ENCODE data around the gene GPHN.

Gene GPHN

DNA sequence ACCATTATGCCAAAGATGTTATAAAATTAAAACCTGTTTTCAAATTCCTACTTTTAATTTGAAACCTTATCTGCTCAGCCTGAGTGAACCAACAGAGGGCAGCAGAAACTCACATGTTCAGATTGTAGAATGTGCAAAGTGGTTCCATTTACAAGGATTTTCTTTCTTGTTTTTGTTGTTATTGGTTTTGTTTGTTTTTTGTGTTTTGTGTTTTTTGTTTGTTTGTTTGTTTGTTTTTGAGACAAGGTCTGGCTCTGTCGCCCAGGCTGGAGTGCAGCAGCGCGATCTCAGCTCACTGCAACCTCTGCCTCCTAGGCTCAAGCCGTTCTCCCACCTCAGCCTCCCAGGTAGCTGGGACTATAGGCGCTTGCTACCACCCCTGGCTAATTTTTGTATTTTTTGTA, 658.5 kb downstream of the GPHN start:
- DNase-seq (ENCODE audit: low read depth in 2 of 2): peak in 1 of 2 experiments; percentile 19

- DNase-seq (ENCODE audit: low read depth in 2 of 2): no peak
These were observed 659.6 kb downstream of the GPHN start for GRCh38 chr14:67167420-67168109.

- DNase-seq (ENCODE audit: low read depth in 2 of 2): no peak
These were observed 660.1 kb downstream of the GPHN start for GRCh38 chr14:67168110-67168441.

- DNase-seq (ENCODE audit: low read depth in 2 of 2): no peak
These were observed 662.7 kb downstream of the GPHN start for GRCh38 chr14:67170660-67171059.

DNA sequence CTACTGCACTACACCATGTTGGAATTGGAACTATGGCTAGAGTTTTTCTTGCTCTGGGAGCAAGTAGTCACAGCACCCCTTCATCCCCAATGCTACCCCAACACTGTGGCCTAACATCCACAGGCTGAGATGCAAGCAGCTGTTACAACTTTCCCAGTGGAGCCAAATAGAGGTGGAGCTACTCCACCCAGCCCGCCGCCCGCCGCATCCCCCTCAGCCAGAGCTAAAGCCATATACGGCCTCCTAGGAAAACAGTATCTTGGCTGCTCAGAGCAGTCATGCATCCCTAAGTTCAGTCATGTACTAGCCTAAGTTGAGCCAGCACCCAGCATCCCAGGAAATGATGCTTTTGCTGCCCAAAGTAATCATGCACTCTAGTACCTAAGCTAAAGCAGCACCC, 664.1 kb downstream of the GPHN start:
- no peak for DNase-seq (ENCODE audit: low read depth in 2 of 2)

- no peak for DNase-seq (ENCODE audit: low read depth in 2 of 2)
These were observed 664.6 kb downstream of the GPHN start for GRCh38 chr14:67172520-67172919.

GRCh38 chr14:67173719-67174118, 665.8 kb downstream of the GPHN start:
- DNase-seq (ENCODE audit: low read depth in 2 of 2): no peak

DNA sequence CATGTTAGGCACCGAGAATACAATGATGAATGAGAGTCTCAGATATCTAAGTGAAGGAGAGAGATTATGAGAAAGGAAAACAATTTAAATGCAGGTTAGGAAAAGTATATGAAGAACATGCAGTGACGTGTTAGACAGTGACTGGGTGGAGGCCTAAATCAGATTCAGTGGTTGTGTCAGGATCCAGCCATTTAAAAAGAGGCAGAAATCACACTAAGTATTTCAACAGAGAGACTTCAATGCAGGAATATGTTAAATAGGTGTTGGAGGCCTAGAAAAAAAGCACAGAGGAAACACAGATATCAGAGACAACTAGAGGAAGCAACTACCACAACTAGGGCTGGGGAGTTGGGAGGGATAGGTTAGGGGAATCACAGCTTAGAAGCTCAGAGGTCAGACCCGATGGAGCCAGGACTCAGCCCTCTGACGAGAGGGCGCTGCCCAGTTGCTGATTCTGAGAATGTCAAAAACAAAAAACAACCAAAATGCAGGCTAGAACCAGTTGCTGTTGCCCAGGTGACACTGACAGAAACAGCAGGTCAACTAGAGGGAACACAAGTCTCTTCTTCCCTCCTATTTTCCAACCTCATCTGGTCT, 678.3 kb downstream of the GPHN start:
- no peak for DNase-seq (ENCODE audit: low read depth in 2 of 2)

GRCh38 chr14:67186789-67187584, 679.0 kb downstream of the GPHN start:
- no peak for DNase-seq (ENCODE audit: low read depth in 2 of 2)

- DNase-seq (ENCODE audit: low read depth in 2 of 2): no peak
These were observed 679.9 kb downstream of the GPHN start for GRCh38 chr14:67187826-67188225.

GRCh38 chr14:67188326-67188725, 680.4 kb downstream of the GPHN start:
- DNase-seq (ENCODE audit: low read depth in 2 of 2): no peak

- no peak for DNase-seq (ENCODE audit: low read depth in 2 of 2)
These were observed 683.9 kb downstream of the GPHN start for GRCh38 chr14:67191768-67192290.

DNA sequence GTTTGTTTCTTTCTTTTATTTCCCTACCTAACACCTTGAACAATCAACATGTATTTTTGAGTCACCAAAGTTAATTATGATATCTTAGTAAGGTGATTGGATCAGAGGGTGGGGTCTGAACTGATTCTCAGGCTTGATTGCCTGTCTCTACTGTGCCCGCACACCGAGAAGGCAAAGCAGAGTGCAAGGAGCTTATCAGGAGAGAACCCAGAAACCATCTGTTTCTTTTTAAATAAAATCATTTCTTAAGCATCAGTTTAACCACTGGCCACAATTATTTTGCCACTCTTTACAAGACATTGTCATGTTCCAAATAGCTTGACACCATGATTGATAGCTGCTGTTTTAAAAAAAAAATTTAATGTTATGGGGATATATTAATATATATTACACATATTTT, 684.4 kb downstream of the GPHN start:
- no peak for DNase-seq (ENCODE audit: low read depth in 2 of 2)

GRCh38 chr14:67195279-67195678, 687.3 kb downstream of the GPHN start:
- DNase-seq (ENCODE audit: low read depth in 2 of 2): no peak

DNA sequence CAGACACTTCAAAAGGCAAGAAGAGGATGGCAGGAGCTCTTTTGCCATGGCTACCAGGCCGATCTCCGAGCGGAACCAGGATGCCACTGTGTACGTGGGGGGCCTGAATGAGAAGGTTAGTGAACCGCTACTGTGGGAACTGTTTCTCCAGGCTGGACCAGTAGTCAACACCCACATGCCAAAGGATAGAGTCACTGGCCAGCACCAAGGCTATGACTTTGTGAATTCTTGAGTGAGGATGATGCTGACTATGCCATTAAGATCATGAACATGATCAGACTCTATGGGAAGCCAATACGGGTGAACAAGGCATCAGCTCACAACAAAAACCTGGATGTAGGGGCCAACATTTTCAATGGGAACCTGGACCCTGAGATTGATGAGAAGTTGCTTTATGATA, 691.1 kb downstream of the GPHN start:
- no peak for DNase-seq (ENCODE audit: low read depth in 2 of 2)

- DNase-seq (ENCODE audit: low read depth in 2 of 2): no peak
These were observed 699.9 kb downstream of the GPHN start for GRCh38 chr14:67207810-67208209.

GRCh38 chr14:67218126-67218525, 710.2 kb downstream of the GPHN start:
- DNase-seq (ENCODE audit: low read depth in 2 of 2): no peak

GRCh38 chr14:67221248-67221981, 713.5 kb downstream of the GPHN start:
- no peak for DNase-seq (ENCODE audit: low read depth in 2 of 2)

DNA sequence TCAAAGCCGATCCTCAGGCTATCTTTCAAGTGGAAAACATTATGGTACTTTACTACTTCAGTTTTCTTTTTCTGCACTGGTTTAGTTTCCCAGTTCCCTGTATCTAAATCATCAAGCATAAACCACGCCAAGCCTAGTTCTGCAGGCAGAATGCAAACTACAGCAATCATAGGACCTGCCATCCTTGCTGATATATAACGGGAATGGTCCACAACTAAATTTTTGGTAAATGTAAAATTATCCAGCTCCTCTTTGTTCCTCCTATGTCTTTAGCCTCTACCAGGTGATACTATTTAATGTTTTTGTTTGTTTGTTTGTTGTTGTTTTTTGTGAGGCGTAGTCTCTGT, 714.0 kb downstream of the GPHN start:
- DNase-seq (ENCODE audit: low read depth in 2 of 2): no peak

GRCh38 chr14:67225523-67225922, 717.6 kb downstream of the GPHN start:
- no peak for DNase-seq (ENCODE audit: low read depth in 2 of 2)

DNA sequence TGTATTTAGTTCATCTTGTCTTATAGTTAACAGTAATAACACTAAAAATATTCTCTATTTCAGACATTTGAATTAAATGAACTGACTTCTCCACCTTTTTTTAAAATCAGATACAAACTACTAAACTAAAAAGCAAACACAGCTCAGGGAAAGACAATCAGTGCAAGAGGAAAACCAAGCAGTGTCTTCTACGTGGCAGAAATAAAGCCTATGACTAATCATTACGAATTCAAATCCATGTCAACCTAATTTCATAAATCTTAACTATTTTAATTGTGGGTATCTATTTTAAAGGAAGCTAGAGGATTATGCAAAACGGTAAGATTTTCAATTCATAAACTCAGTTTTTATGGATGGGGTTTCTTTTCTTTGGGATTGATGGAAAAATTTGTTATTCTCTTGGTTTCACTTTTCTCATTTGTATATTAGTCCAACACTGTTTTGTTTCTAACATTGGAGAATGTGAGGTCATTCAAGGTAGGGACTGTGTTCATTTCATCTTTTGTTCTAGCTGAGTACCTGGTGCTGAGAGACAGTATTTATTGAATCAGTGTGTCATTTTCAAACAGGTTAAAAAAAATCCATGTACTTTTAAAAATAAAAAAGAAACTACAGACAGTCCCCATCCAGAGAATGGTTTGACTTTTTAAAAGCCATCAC, 720.5 kb downstream of the GPHN start:
- no peak for DNase-seq (ENCODE audit: low read depth in 2 of 2)

All from stimulated activated CD4-positive, alpha-beta T cell treated with anti-CD3 and anti-CD28 coated beads, Interleukin-12 subunit alpha, Interleukin-12 subunit beta, amount 100 ng/mL, for 24 hours (primary cell).